ENCODE measurements around the gene POTEI. TPM values are rescaled to one million over a fixed set of nuclear protein-coding genes. Genes with fewer than 3 reads are reported as not detected.
"Not testable (repeated sequence)": the region's sequence is repeated elsewhere in the genome, so short reads cannot be mapped to it uniquely, and the experiment has no call there.

The POTEI gene
- total and polyA plus RNA-seq, 5 donors = 0.16 to 4.5 (median 2.9) TPM

DNA sequence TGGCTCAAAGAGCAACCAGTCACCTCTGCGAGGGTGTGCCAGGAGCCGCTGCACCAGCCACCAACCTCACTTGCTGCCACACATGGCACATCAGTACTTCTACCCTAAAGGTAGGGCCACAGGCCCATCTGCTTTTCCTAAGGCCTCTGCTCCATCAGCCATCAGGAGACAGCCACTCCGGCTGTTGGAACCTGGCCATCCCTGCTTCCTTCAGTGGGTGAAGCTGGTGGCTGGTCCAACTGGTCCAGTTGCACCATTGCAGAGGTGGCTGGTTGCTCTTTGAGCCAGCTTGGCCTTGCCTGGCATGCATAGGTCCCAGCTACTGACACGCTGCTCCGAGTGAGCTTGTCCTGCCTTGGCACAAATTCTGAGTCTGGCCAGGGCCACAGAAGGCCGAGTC lies 53.7 kb downstream of the POTEI start:
- H3K4me1 ChIP-seq (ENCODE audit: control insufficient read depth, insufficient read depth, low read length); ATAC-seq; H3K9me3 ChIP-seq (ENCODE audit: control insufficient read depth, low read length); H3K27ac ChIP-seq (ENCODE audit: low read length); intact Hi-C loops (cut with DNase I); H3K27me3 ChIP-seq (ENCODE audit: control insufficient read depth, insufficient read depth); H3K4me3 ChIP-seq (ENCODE audit: low read length): not testable (repeated sequence)
- 86% methylated on average over 6 of the region's 6 CpGs for WGBS
- peak in 2 of 3 donors; percentile 18 to 24 for DNase-seq

DNA sequence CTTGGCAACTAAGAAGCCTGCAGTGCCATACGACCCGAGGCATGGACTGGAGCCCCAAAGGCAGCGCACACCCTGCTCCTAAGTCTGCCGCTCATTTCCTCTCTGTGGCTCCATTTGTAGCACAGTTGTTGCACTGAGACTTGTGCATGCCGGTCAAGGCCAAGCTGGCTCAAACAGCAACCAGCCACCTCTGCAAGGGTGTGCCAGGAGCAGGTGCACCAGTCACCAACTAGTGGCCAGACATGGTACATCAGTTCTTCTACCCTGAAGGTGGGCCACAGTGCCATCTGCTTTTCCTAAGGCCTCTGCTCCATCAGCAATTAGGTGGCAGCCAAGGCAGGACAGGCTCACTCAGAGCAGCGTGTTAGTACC lies 54.4 kb downstream of the POTEI start:
- peak in 1 of 3 donors; percentile 14 for DNase-seq
- intact Hi-C loops (cut with DNase I); H3K27ac ChIP-seq (ENCODE audit: low read length); ATAC-seq; H3K9me3 ChIP-seq (ENCODE audit: control insufficient read depth, low read length); H3K4me1 ChIP-seq (ENCODE audit: control insufficient read depth, insufficient read depth, low read length); H3K4me3 ChIP-seq (ENCODE audit: low read length); H3K27me3 ChIP-seq (ENCODE audit: control insufficient read depth, insufficient read depth): not testable (repeated sequence)
- WGBS = 95% methylated on average over 6 of the region's 6 CpGs

DNA sequence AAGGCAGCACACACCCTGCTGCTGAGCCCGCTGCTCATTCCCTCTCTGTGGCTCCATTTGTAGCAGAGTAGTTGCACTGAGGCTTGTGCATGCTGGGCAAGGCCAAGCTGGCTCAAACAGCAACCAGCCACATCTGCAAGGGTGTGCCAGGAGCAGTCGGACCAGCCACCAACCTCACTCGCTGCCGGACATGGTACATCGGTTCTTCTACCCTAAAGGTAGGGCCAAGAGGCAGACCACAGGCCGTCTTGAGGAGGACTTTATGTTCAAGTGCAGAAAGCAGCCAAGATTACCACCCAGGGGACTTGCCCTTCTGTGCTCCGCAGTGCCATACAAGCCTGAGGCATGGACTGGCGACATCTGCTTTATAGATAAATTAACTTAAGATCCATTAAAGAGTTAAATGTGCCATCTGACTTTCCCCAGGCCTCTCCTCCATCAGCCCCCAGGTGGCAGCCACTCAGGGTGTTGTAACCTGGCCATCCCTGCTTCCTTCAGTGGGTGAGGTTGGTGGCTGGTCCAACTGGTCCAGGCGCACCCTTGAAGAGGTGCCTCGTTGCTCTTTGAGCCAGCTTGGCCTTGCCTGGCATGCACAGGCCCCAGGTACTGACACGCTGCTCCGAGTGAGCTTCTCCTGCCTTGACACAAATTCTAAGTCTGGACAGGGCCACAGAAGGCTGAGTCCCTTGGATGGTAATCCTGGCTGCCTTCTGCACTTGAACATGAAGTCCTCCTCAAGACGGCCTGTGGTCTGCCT lies 55.0 kb downstream of the POTEI start:
- intact Hi-C loops (cut with DNase I); ATAC-seq; H3K4me1 ChIP-seq (ENCODE audit: control insufficient read depth, insufficient read depth, low read length); H3K27me3 ChIP-seq (ENCODE audit: control insufficient read depth, insufficient read depth); H3K27ac ChIP-seq (ENCODE audit: low read length); H3K4me3 ChIP-seq (ENCODE audit: low read length); H3K9me3 ChIP-seq (ENCODE audit: control insufficient read depth, low read length): not testable (repeated sequence)
- peak in 2 of 3 donors; percentile 16 to 17 for DNase-seq
- WGBS = 83% methylated on average over 13 of the region's 13 CpGs

DNA sequence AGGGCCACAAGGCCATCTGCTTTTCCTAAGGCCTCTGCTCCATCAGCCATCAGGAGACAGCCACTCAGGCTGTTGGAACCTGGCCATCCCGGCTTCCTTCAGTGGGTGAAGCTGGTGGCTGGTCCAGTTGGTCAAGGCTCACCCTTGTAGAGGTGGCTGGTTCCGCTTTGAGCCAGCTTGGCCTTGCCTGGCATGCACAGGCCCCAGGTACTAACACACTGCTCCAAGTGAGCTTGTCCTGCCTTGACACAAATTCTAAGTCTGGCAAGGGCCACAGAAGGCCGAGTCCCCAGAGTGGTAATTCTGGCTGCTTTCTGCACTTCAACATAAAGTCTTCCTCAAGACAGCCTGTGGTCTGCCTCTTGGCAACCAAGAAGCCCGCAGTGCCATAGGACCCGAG lies 56.2 kb downstream of the POTEI start:
- H3K9me3 ChIP-seq (ENCODE audit: control insufficient read depth, low read length); H3K4me3 ChIP-seq (ENCODE audit: low read length); H3K27me3 ChIP-seq (ENCODE audit: control insufficient read depth, insufficient read depth); ATAC-seq; H3K27ac ChIP-seq (ENCODE audit: low read length); H3K4me1 ChIP-seq (ENCODE audit: control insufficient read depth, insufficient read depth, low read length); intact Hi-C loops (cut with DNase I): not testable (repeated sequence)
- peak in 1 of 3 donors; percentile 15 for DNase-seq
- 85% methylated on average over 4 of the region's 5 CpGs for WGBS

DNA sequence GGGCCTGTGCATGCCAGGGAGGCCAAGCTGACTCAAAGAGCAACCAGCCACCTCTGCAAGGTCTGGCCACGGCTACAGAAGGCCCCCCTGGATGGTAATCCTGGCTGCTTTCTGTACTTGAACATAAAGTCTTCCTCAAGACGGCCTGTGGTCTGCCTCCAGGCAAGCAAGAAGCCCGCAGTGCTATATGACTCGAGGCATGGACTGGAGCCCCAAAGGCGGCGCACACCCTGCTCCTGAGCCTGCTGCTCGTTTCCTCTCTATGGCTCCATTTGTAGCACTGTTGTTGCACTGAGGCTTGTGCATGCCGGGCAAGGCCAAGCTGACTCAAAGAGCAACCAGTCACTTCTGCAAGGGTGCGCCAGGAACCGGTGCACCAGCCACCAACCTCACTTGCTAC lies 57.3 kb downstream of the POTEI start:
- DNase-seq = peak in 2 of 3 donors; percentile 10 to 18
- WGBS = 90% methylated on average over 10 of the region's 10 CpGs
- intact Hi-C loops (cut with DNase I) = not testable (repeated sequence)

DNA sequence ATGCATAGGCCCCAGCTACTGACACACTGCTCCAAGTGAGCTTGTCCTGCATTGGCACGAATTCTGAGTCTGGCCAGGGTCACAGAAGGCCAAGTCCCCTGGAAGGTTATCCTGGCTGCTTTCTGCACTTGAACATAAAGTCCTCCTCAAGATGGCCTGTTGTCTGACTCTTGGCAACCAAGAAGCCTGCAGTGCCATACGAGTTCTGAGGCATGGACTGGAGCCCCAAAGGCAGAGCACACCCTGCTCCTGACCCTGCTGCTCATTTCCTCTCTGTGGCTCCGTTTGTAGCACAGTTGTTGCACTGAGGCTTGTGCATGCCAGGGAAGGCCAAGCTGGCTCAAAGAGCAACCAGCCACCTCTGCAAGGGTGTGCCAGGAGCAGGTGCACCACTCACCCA lies 57.9 kb downstream of the POTEI start:
- H3K27me3 ChIP-seq (ENCODE audit: control insufficient read depth, insufficient read depth); H3K4me3 ChIP-seq (ENCODE audit: low read length); H3K9me3 ChIP-seq (ENCODE audit: control insufficient read depth, low read length); ATAC-seq; intact Hi-C loops (cut with DNase I); H3K4me1 ChIP-seq (ENCODE audit: control insufficient read depth, insufficient read depth, low read length); H3K27ac ChIP-seq (ENCODE audit: low read length): not testable (repeated sequence)
- peak in 2 of 3 donors; percentile 10 for DNase-seq
- 56% methylated on average over 3 of the region's 3 CpGs for WGBS

More for the DNA sequence above, 57.3 kb downstream of the POTEI start:
- not testable (repeated sequence) for ATAC-seq; H3K27ac ChIP-seq (ENCODE audit: low read length); H3K27me3 ChIP-seq (ENCODE audit: control insufficient read depth, insufficient read depth); H3K9me3 ChIP-seq (ENCODE audit: control insufficient read depth, low read length); H3K4me1 ChIP-seq (ENCODE audit: control insufficient read depth, insufficient read depth, low read length); H3K4me3 ChIP-seq (ENCODE audit: low read length)

DNA sequence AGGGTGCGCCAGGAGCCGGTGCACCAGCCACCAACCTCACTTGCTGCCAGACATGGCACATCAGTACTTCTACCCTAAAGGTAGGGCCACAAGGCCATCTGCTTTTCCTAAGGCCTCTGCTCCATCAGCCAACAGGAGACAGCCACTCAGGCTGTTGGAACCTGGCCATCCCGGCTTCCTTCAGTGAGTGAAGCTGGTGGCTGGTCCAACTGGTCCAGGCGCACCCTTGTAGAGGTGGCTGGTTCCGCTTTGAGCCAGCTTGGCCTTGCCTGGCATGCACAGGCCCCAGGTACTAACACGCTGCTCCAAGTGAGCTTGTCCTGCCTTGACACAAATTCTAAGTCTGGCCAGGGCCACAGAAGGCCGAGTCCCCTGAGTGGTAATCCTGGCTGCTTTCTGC lies 58.8 kb downstream of the POTEI start:
- H3K4me3 ChIP-seq (ENCODE audit: low read length); ATAC-seq; H3K4me1 ChIP-seq (ENCODE audit: control insufficient read depth, insufficient read depth, low read length); H3K27me3 ChIP-seq (ENCODE audit: control insufficient read depth, insufficient read depth); intact Hi-C loops (cut with DNase I); H3K9me3 ChIP-seq (ENCODE audit: control insufficient read depth, low read length); H3K27ac ChIP-seq (ENCODE audit: low read length): not testable (repeated sequence)
- peak in 2 of 3 donors; percentile 9 to 18 for DNase-seq
- WGBS = 85% methylated on average over 5 of the region's 7 CpGs

DNA sequence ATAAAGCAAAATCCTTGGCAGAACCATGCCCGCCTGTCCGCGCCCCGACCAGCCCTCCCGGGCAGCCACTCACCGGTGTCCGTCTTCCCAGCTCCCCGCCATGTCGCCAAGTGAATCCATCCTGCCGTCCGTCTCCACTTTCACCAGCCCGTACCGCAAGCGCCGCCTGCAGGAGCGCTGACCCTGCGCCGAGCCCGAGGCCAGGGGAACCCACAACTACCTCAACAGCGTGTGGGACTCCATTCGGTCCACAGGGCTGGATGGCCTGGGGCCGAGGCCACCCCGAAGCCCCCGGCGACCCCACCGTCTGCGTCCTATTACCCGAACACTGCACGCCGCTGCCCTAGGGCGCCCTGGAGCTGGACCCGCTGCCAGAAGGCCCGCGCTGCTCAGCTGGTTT lies 81.5 kb downstream of the POTEI start:
- H3K27me3 ChIP-seq (ENCODE audit: control insufficient read depth, insufficient read depth); intact Hi-C loops (cut with DNase I); H3K9me3 ChIP-seq (ENCODE audit: control insufficient read depth, low read length); H3K27ac ChIP-seq (ENCODE audit: low read length); H3K4me1 ChIP-seq (ENCODE audit: control insufficient read depth, insufficient read depth, low read length): not testable (repeated sequence)
- ATAC-seq (peak; percentile 94), DNase-seq (peak; percentile 71 to 92 (median 90))
- WGBS = 3% methylated on average over 34 of the region's 34 CpGs
- H3K4me3 ChIP-seq (ENCODE audit: low read length) = peak overlapping the region; percentile 51

DNA sequence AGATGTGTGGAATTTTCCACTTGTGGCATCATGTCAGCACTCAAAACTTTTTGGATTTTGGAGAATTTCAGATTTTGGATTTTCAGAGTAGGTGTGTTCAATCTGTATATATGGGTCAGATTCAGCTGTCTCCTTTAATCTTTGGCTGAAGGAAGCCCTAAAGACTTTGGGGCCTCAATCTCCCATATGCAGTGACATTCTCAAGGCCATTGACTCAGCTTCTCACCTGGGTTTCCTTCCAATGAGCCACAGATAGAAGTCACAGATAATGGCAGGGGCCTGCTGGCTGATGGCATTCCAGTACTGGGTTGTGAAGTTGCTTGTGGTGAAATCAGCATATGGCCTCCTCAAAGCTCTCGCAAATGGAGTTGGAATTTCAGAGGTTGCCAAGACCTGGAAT lies 90.3 kb downstream of the POTEI start:
- H3K4me3 ChIP-seq (ENCODE audit: low read length); ATAC-seq; H3K9me3 ChIP-seq (ENCODE audit: control insufficient read depth, low read length); H3K27ac ChIP-seq (ENCODE audit: low read length); H3K4me1 ChIP-seq (ENCODE audit: control insufficient read depth, insufficient read depth, low read length); DNase-seq; H3K27me3 ChIP-seq (ENCODE audit: control insufficient read depth, insufficient read depth); intact Hi-C loops (cut with DNase I): not testable (repeated sequence)
- 98% methylated on average over 1 of the region's 1 CpG for WGBS

DNA sequence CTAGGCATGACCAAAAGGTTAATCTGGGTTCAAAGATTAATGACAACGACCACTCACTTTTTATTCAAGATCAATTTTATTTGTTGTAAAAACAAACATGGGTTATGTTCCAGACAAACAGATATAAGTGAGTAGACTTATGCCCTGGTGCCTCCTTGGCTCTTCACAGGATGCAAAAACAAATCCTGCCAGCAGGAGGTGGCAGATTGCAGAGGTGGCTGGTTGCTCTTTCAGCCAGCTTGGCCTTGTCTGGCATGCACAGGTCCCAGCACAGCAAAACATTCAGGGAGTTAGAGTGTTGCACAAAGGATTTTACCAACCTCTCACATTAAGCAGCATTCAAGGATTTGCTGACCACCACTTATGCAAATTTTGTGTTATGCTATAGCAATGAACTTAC lies 92.4 kb downstream of the POTEI start:
- intact Hi-C loops (cut with DNase I); H3K9me3 ChIP-seq (ENCODE audit: control insufficient read depth, low read length); H3K27ac ChIP-seq (ENCODE audit: low read length); H3K27me3 ChIP-seq (ENCODE audit: control insufficient read depth, insufficient read depth); ATAC-seq; H3K4me1 ChIP-seq (ENCODE audit: control insufficient read depth, insufficient read depth, low read length); H3K4me3 ChIP-seq (ENCODE audit: low read length): not testable (repeated sequence)
- DNase-seq = peak in 2 of 3 donors; percentile 28 to 49
- WGBS = 79% methylated on average over 1 of the region's 1 CpG
